HEK293 (cell line): Measurements from ENCODE around the gene NPY1R.

Source experiments
- CTCF ChIP-seq: fragments of 450-650 bp; formaldehyde crosslinking; IDR thresholded peaks from 2 replicates; pipeline ENCODE4 v1.5.1; 2016; ENCODE audit warnings: missing biosample characterization, missing genetic modification characterization
- KLF17 ChIP-seq: fragments of 450-650 bp; formaldehyde crosslinking; IDR thresholded peaks from 2 replicates; pipeline ENCODE4 v1.5.1; 2016; ENCODE audit warnings: missing biosample characterization, missing genetic modification characterization
- SETDB1 ChIP-seq: IDR thresholded peaks from one replicate; pipeline ENCODE4 v1.6.1; 2017; ENCODE audit warnings: mild to moderate bottlenecking, low read length, moderate library complexity, mixed read lengths; ENCODE audit not compliant: insufficient read length
- ZFP37 ChIP-seq: fragments of 450-650 bp; formaldehyde crosslinking; IDR thresholded peaks from 2 replicates; pipeline ENCODE4 v1.5.1; 2016; ENCODE audit warnings: missing biosample characterization, missing genetic modification characterization
- ZNF10 ChIP-seq: fragments of 450-650 bp; formaldehyde crosslinking; IDR thresholded peaks from 2 replicates; pipeline ENCODE4 v1.5.1; 2017; ENCODE audit warnings: missing biosample characterization, missing genetic modification characterization
- ZNF112 ChIP-seq: fragments of 450-650 bp; formaldehyde crosslinking; IDR thresholded peaks from 2 replicates; pipeline ENCODE4 v1.5.0; 2017; ENCODE audit warnings: missing biosample characterization, missing genetic modification characterization
- ZNF211 ChIP-seq: fragments of 450-650 bp; formaldehyde crosslinking; IDR thresholded peaks from 2 replicates; pipeline ENCODE4 v1.5.1; 2016; ENCODE audit warnings: low read depth, missing biosample characterization, missing genetic modification characterization
- ZNF660 ChIP-seq: fragments of 450-650 bp; IDR thresholded peaks from 2 replicates; pipeline ENCODE4 v1.5.1; 2018; ENCODE audit warnings: missing biosample characterization, mild to moderate bottlenecking, missing genetic modification characterization

DNA sequence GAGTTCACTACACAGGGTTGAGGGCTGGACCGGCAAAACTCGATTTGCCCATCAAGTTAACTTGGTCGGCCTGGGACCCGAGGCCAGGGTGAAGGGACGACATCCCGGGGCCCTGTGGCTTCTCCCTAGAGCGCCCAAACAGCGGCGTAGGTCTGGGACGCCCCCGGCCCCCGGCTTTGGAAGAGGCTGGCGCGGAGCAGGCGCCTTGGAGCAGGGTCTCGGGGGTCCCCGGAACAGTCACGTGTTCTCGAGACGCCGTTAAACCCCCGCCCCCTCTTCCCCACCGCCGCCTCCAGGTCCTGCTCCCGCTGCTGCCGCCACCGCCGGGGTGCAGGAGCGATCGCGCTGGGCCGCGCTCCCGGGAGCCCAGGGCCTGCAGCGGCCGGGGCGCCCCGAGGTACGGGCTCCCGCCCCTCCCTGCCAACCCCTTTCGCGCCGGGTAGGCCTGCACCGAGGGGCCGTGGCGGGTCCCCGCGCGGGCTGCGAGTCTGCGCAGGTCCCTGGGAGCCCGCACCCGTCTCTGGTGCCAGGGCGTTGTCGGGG, 11.3 kb upstream of the NPY1R start, which contains the start of gene NPY5R:
- TF ChIP-seq ZNF112 (tag by site-specific recombination), result no peak
- no peak for TF ChIP-seq SETDB1
- TF ChIP-seq ZFP37, result no peak
- TF ChIP-seq ZNF660 (tag by site-specific recombination), result no peak
- no peak for TF ChIP-seq ZNF211 (tag by site-specific recombination)
- TF ChIP-seq CTCF (tag by site-specific recombination), result no peak
- TF ChIP-seq KLF17 (tag by site-specific recombination), result no peak
- no peak for TF ChIP-seq ZNF10 (tag by site-specific recombination)
